Left lung (tissue), 10 donors: ENCODE results near the gene RAB3A. TPM values are rescaled to one million over a fixed set of nuclear protein-coding genes. Genes with fewer than 3 reads are reported as not detected.
A peak's percentile ranks its signal among the peaks of the same experiment; 100 is the strongest.

ENCODE experiments used
- ATAC-seq: fragments of 200-7000 bp; cut with Tn5 transposase; one replicate; pipeline ENCODE4 v1.9.1; 2020; ENCODE audit warnings: moderate library complexity
- DNase-seq, 4 donors: peaks; one replicate each; pipeline ENCODE4 v3.0.0-alpha.2; 2013 to 2020
- H3K27ac ChIP-seq, 2 donors: fragments of 200-600 bp; sonication (generic) in 1 of 2; one replicate each; pipeline versions ENCODE4 v1.5.0 to v1.8.0; 2020 to 2021
- H3K27me3 ChIP-seq, 2 donors: fragments of 200-600 bp; sonication (generic) in 1 of 2; one replicate each; pipeline versions ENCODE4 v1.5.0 to v1.8.0; 2020 to 2021
- H3K36me3 ChIP-seq, 2 donors: fragments of 200-600 bp; sonication (generic) in 1 of 2; one replicate each; pipeline versions ENCODE4 v1.5.0 to v1.8.0; 2020 to 2021
- H3K4me1 ChIP-seq, 2 donors: fragments of 200-600 bp; one replicate each; pipeline ENCODE4 v1.8.0; 2021
- H3K4me3 ChIP-seq, 2 donors: fragments of 200-600 bp; sonication (generic) in 1 of 2; one replicate each; pipeline versions ENCODE4 v1.5.0 to v1.8.0; 2020 to 2021; ENCODE audit warnings: mild to moderate bottlenecking in 1 of 2
- H3K9me3 ChIP-seq, 2 donors: fragments of 200-600 bp; sonication (generic) in 1 of 2; one replicate each; pipeline versions ENCODE4 v1.5.0 to v1.8.0; 2020 to 2021
- CTCF ChIP-seq, 2 donors: fragments of 200-600 bp; sonication (generic) in 1 of 2; IDR thresholded peaks; one replicate each; pipeline versions ENCODE4 v1.5.0 to v1.8.0; 2021; ENCODE audit warnings: antibody characterized with exemption in 2 of 2
- intact Hi-C, 2 donors: fragments of 100-400 bp; cut with DNase I; formaldehyde crosslinking; loops; one replicate each; pipeline versions ENCODE4 v1.11.2 to v1.14.2; 2022
- polyA plus RNA-seq, 6 donors: library from polyadenylated mRNA; unstranded; fragments of 120-200 nt; gene quantifications; one replicate each; pipeline ENCODE4 v1.2.1, GENCODE V29; 2013; ENCODE audit not compliant: insufficient read length in 6 of 6
- total RNA-seq, 2 donors: library from RNA; stranded (reverse); fragmentation: NEBNext Ultra II Directional; extraction: Animal tissue kit (Norgen Biotek cat#: 25700); gene quantifications; one replicate each; pipeline ENCODE4 v1.2.1, GENCODE V29; 2021
- donor health status: DM: no; HTN: yes; CAD: no.
- donor health status: DM: no; HTN: no; CAD: no.

RAB3A gene
- total and polyA plus RNA-seq, 8 donors, result 3.1 to 6.2 (median 4.3) TPM

DNA sequence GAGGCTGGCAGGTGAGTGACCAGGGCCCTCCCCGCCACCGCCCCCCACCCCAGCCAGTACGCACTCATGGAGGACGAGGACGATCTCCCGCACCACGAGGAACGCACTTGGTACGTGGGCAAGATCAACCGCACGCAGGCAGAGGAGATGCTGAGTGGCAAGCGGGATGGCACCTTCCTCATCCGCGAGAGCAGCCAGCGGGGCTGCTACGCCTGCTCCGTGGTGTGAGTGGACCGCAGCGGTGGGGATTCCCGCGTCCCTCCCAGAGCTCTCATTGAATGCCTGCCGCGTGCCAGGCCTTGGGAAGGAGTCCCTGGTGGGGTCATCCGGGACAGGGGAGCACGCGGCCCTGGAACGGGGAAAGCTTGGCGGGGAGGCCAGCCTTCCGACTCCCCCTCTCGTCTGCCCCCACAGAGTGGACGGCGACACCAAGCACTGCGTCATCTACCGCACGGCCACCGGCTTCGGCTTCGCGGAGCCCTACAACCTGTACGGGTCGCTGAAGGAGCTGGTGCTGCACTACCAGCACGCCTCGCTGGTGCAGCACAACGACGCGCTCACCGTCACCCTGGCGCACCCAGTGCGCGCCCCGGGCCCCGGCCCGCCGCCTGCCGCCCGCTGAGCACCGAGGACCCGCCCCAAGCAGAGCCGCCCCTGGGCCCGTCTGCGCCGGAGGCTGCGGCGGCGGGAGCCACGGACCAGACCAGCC, 35.0 kb downstream of the RAB3A start:
- Histone ChIP-seq H3K4me1 (peaks cover 4 to 59% of the 10 kb centered on the region in 2 donors), H3K9me3 (no peaks in the 10 kb centered on the region), H3K27ac (peak overlapping the region in 1 of 2 donors; percentile 88), H3K27me3 (no peaks in the 10 kb centered on the region), H3K36me3 (peaks cover 0 to 58% of the 10 kb centered on the region in 2 donors), H3K4me3 (no peak overlapping the region)
- intact Hi-C loops, result loop anchor here in 1 of 2 donors (5.0 kb wide), 1 partner anchor 57 kb away; no protein-coding TSS in a partner anchor
- TF ChIP-seq CTCF (IDR thresholded peaks at IDR 0.05), result no peak
- ATAC-seq, result no peak
- DNase-seq, result no peak

GRCh38 chr19:18167975-18168645, 35.7 kb downstream of the RAB3A start:
- intact Hi-C loops, result loop anchor here in 1 of 2 donors (5.0 kb wide), 1 partner anchor 56 kb away; no protein-coding TSS in a partner anchor
- Histone ChIP-seq H3K9me3 (no peaks in the 10 kb centered on the region), H3K27me3 (no peaks in the 10 kb centered on the region), H3K36me3 (peaks cover 0 to 65% of the 10 kb centered on the region in 2 donors), H3K27ac (no peak overlapping the region), H3K4me1 (peaks cover 0 to 52% of the 10 kb centered on the region in 2 donors), H3K4me3 (no peak overlapping the region)
- TF ChIP-seq CTCF (IDR thresholded peaks at IDR 0.05), result peak; percentile 59 to 86
- peak in 2 of 4 donors; percentile 37 to 51 for DNase-seq
- ATAC-seq, result peak; percentile 64

DNA sequence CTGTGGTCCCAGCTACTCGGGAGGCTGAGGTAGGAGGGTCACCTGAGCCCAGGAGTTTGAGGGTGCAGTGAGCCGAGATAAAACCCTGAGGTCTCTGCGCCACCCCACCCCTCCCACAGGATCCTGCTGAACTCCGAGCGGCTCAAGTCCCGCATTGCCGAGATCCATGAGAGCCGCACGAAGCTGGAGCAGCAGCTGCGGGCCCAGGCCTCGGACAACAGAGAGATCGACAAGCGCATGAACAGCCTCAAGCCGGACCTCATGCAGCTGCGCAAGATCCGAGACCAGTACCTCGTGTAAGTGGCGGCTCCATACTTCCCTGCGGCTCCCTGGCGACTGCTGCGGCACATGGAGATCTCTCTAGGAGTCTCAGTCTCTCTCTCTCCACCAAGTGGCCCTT, 36.8 kb downstream of the RAB3A start:
- intact Hi-C loops, result loop anchor here in 1 of 2 donors (5.0 kb wide), 1 partner anchor 55 kb away; no protein-coding TSS in a partner anchor
- Histone ChIP-seq H3K27ac (no peak overlapping the region), H3K4me3 (no peak overlapping the region), H3K4me1 (peaks cover 0 to 42% of the 10 kb centered on the region in 2 donors), H3K9me3 (no peaks in the 10 kb centered on the region), H3K27me3 (no peaks in the 10 kb centered on the region), H3K36me3 (peaks cover 0 to 76% of the 10 kb centered on the region in 2 donors)
- DNase-seq (no peak), ATAC-seq (no peak)
- no peak for TF ChIP-seq CTCF (IDR thresholded peaks at IDR 0.05)

- Histone ChIP-seq H3K9me3 (no peaks in the 10 kb centered on the region), H3K4me3 (no peak overlapping the region), H3K27ac (no peak overlapping the region), H3K4me1 (peaks cover 6 to 40% of the 10 kb centered on the region in 2 donors), H3K27me3 (no peaks in the 10 kb centered on the region), H3K36me3 (peaks cover 0 to 79% of the 10 kb centered on the region in 2 donors)
- ATAC-seq (no peak), DNase-seq (no peak)
- TF ChIP-seq CTCF (IDR thresholded peaks at IDR 0.05), result no peak
- intact Hi-C loops, result loop anchor here in 1 of 2 donors (5.0 kb wide), 1 partner anchor 54 kb away; no protein-coding TSS in a partner anchor
These were observed 37.9 kb downstream of the RAB3A start for GRCh38 chr19:18165794-18166544.
